ENCODE measurements around the gene PPFIA2. TPM values are rescaled to one million over a fixed set of nuclear protein-coding genes. Genes with fewer than 3 reads are reported as not detected.

PPFIA2 gene
- total and polyA plus RNA-seq, 9 of the 15 experiments (the other 6 are each of a cell fraction or from before 2014, with no cell fraction given) = not detected

DNA sequence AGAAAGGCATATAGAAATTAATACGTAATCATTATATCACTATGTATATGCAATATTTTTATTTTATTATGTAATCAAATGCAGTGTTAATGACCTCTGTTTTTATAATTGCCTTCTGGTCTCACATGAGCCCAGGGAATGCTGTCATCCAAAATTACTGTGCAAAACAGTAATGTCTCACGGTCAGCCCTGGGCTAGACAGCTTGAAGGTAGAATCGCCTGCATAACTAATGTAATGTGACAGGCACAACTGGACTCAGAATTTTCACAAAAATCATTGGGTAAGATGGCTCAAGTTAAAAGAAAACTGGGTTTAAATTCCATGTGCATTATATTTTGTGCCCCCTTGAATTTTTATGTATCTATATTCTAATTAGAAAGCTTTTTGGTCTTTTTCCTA is 293.3 kb downstream of the PPFIA2 start:
- Histone ChIP-seq H3K4me1 (replicated peaks in 1 of 2; ENCODE audit: control insufficient read depth in 2 of 2, insufficient read depth in 2 of 2, low read length in 2 of 2) (no peaks in the 10 kb centered on the region), H3K27me3 (ENCODE audit: control insufficient read depth in 2 of 2, insufficient read depth in 2 of 2, low read length in 2 of 2) (no peaks in the 10 kb centered on the region), H3K79me2 (ENCODE audit: control insufficient read depth, insufficient read depth, low read length) (no peaks in the 10 kb centered on the region), H3K9me3 (replicated peaks; ENCODE audit: control insufficient read depth, insufficient read depth, low read depth, low read length) (no peaks in the 10 kb centered on the region), H3K27ac (ENCODE audit: extremely low read depth, low read depth, low read length) (no peak overlapping the region), H3K9me1 (ENCODE audit: control insufficient read depth, insufficient read depth, low read length) (no peaks in the 10 kb centered on the region), H3K4me2 (ENCODE audit: insufficient read depth, low read length) (no peak overlapping the region), H3K4me3 (no peak overlapping the region), H4K20me1 (replicated peaks; ENCODE audit: control insufficient read depth, insufficient read depth, low read length) (no peaks in the 10 kb centered on the region), H3K9ac (ENCODE audit: insufficient read depth in 1 of 2, low read depth in 2 of 2, low read length in 2 of 2) (no peak overlapping the region), H2AFZ (ENCODE audit: low read depth, low read length) (no peak overlapping the region), H3K36me3 (ENCODE audit: control insufficient read depth, insufficient read depth, low read length) (no peaks in the 10 kb centered on the region)
- ATAC-seq (no peak), DNase-seq (ENCODE audit: extremely low read depth in 1 of 4, low spot score in 3 of 4) (no peak), FAIRE-seq (no peak)
- CTCF ChIA-PET (ENCODE audit: low intra/inter-chr PET ratio) = no interaction called here
- no TSS peak for BruUV-seq (replicated peaks)
- intact Hi-C loops (cut with micrococcal nuclease) (no loop called here), in situ Hi-C loops (cut with MboI) (no loop called here)
- WGBS (ENCODE audit: insufficient coverage, low coverage, missing lambda C conversion rate) = 6% methylated on average over 3 of the region's 3 CpGs
- TF ChIP-seq WHSC1 (IDR thresholded peaks at IDR 0.05; ENCODE audit: low read length) = no peak
- no peak for TF ChIP-seq ZNF445 (CRISPR knock-in tag; IDR thresholded peaks at IDR 0.05; ENCODE audit: low read depth)
- TF ChIP-seq, protein P1, sequence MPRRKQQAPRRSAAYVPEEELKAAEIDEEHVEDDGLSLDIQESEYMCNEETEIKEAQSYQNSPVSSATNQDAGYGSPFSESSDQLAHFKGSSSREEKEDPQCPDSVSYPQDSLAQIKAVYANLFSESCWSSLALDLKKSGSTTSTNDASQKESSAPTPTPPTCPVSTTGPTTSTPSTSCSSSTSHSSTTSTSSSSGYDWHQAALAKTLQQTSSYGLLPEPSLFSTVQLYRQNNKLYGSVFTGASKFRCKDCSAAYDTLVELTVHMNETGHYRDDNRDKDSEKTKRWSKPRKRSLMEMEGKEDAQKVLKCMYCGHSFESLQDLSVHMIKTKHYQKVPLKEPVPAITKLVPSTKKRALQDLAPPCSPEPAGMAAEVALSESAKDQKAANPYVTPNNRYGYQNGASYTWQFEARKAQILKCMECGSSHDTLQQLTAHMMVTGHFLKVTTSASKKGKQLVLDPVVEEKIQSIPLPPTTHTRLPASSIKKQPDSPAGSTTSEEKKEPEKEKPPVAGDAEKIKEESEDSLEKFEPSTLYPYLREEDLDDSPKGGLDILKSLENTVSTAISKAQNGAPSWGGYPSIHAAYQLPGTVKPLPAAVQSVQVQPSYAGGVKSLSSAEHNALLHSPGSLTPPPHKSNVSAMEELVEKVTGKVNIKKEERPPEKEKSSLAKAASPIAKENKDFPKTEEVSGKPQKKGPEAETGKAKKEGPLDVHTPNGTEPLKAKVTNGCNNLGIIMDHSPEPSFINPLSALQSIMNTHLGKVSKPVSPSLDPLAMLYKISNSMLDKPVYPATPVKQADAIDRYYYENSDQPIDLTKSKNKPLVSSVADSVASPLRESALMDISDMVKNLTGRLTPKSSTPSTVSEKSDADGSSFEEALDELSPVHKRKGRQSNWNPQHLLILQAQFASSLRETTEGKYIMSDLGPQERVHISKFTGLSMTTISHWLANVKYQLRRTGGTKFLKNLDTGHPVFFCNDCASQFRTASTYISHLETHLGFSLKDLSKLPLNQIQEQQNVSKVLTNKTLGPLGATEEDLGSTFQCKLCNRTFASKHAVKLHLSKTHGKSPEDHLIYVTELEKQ (CRISPR knock-in tag; IDR thresholded peaks at IDR 0.05) = no peak
- no peak for TF ChIP-seq PURB (CRISPR knock-in tag; IDR thresholded peaks at IDR 0.05; ENCODE audit: low read depth)
- TF ChIP-seq ZFX (CRISPR knock-in tag; IDR thresholded peaks at IDR 0.05) = no peak
- no peak for TF ChIP-seq MEF2A (IDR thresholded peaks at IDR 0.05; ENCODE audit: control insufficient read depth, low read depth, low read length)
- TF ChIP-seq, protein P2, sequence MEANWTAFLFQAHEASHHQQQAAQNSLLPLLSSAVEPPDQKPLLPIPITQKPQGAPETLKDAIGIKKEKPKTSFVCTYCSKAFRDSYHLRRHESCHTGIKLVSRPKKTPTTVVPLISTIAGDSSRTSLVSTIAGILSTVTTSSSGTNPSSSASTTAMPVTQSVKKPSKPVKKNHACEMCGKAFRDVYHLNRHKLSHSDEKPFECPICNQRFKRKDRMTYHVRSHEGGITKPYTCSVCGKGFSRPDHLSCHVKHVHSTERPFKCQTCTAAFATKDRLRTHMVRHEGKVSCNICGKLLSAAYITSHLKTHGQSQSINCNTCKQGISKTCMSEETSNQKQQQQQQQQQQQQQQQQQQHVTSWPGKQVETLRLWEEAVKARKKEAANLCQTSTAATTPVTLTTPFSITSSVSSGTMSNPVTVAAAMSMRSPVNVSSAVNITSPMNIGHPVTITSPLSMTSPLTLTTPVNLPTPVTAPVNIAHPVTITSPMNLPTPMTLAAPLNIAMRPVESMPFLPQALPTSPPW (CRISPR knock-in tag; IDR thresholded peaks at IDR 0.05) = no peak
- TF ChIP-seq SRSF3 (IDR thresholded peaks at IDR 0.05; ENCODE audit: insufficient read depth, low read length) = no peak
- no peak for TF ChIP-seq GTF2E2 (tag; IDR thresholded peaks at IDR 0.05)
- no peak for TF ChIP-seq FOS (IDR thresholded peaks at IDR 0.05; ENCODE audit: extremely low read depth, insufficient read length)
- no peak for TF ChIP-seq ZNF75A (CRISPR knock-in tag; IDR thresholded peaks at IDR 0.05)
- no peak for TF ChIP-seq SMC3 (conservative IDR thresholded peaks at IDR 0.05; ENCODE audit: insufficient read depth, low read depth, low read length)
- no peak for TF ChIP-seq ADNP (tag; IDR thresholded peaks at IDR 0.05)
- POLR2A ChIA-PET = no interaction called here
